Muscle of leg (tissue), 11 donors: ENCODE measurements around the gene ADAM33. TPM values are rescaled to one million over a fixed set of nuclear protein-coding genes. Genes with fewer than 3 reads are reported as not detected.

Experiments
- DNase-seq: peaks from one replicate; pipeline ENCODE4 v3.0.0; 2013
- H3K27ac ChIP-seq: one replicate; pipeline ENCODE4 v1.5.1; 2013; ENCODE audit warnings: mild to moderate bottlenecking, low read length, control low read depth
- H3K27me3 ChIP-seq: one replicate; pipeline ENCODE4 v1.6.1; 2013; ENCODE audit warnings: low read length; ENCODE audit not compliant: control insufficient read depth, insufficient read depth
- H3K36me3 ChIP-seq: one replicate; pipeline ENCODE4 v1.6.1; 2013; ENCODE audit warnings: low read length; ENCODE audit not compliant: control insufficient read depth, insufficient read depth
- H3K4me1 ChIP-seq: one replicate; pipeline ENCODE4 v1.6.1; 2013; ENCODE audit warnings: low read length; ENCODE audit not compliant: control insufficient read depth, insufficient read depth
- H3K4me3 ChIP-seq: one replicate; pipeline ENCODE4 v1.5.1; 2013; ENCODE audit warnings: low read length, control low read depth
- H3K9me3 ChIP-seq: replicated peaks from 2 replicates; pipeline ENCODE4 v1.6.1; 2013; ENCODE audit warnings: low read depth, low read length; ENCODE audit not compliant: control insufficient read depth
- WGBS: methylation state at CpG from one replicate; pipeline ENCODE4 v1.1.5; 2013; ENCODE audit warnings: missing lambda C conversion rate; ENCODE audit not compliant: insufficient coverage; 5-methylcytosine and 5-hydroxymethylcytosine counted together
- polyA plus RNA-seq, 8 donors: library from polyadenylated mRNA; unstranded; fragments of 120-200 nt; gene quantifications; one replicate each; pipeline versions ENCODE4 v1.2.1 to v1.2.3, GENCODE V29; 2013; ENCODE audit warnings: inconsistent platforms in 1 of 8, low replicate concordance in 1 of 8; ENCODE audit not compliant: insufficient read length in 8 of 8, insufficient read depth in 1 of 8
- total RNA-seq: library from RNA; stranded (reverse); fragments of 120-200 nt; gene quantifications from one replicate; pipeline ENCODE4 v1.2.4, GENCODE V29; 2013

The ADAM33 gene
- total and polyA plus RNA-seq, 9 donors, result 26.1 to 78.3 (median 52.8) TPM

DNA sequence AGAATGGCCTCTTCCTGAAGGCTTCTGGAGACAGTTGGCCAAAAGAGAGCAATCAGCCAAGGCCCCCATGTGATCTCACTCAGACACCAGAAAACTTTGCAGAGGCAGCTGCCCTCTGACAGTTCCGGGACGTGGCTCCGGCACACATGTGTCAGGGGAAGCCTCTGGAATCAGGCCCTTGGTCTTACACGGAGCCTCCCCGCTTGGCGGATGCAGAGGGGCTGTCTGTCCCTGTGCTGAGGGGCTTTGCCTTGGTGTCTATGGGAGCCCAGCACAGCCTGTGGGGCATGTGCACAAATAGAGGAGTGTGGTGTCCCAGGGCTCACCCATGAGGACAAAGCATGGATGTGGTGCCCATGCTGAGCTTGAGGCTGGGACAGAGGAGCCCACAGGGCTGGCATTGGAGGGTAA, 16.8 kb upstream of the ADAM33 start:
- DNase-seq, result peak; percentile 84
- no peaks in the 10 kb centered on the region for H3K9me3 ChIP-seq
- peak overlapping the region; percentile 91 for H3K27ac ChIP-seq
- H3K4me3 ChIP-seq, result no peak overlapping the region
- peaks cover 37% of the 10 kb centered on the region for H3K4me1 ChIP-seq
- H3K36me3 ChIP-seq, result peaks cover 1% of the 10 kb centered on the region
- H3K27me3 ChIP-seq, result no peaks in the 10 kb centered on the region
- WGBS, result 6% methylated on average over 3 of the region's 6 CpGs

- Histone ChIP-seq H3K9me3 (no peaks in the 10 kb centered on the region), H3K4me3 (no peak overlapping the region), H3K27me3 (no peaks in the 10 kb centered on the region), H3K4me1 (peaks cover 33% of the 10 kb centered on the region), H3K27ac (peak overlapping the region; percentile 91), H3K36me3 (peaks cover 3% of the 10 kb centered on the region)
- 55% methylated on average over 11 of the region's 18 CpGs for WGBS
- DNase-seq, result peak; percentile 59
These were observed 15.9 kb upstream of the ADAM33 start for GRCh38 chr20:3697588-3698305.

DNA sequence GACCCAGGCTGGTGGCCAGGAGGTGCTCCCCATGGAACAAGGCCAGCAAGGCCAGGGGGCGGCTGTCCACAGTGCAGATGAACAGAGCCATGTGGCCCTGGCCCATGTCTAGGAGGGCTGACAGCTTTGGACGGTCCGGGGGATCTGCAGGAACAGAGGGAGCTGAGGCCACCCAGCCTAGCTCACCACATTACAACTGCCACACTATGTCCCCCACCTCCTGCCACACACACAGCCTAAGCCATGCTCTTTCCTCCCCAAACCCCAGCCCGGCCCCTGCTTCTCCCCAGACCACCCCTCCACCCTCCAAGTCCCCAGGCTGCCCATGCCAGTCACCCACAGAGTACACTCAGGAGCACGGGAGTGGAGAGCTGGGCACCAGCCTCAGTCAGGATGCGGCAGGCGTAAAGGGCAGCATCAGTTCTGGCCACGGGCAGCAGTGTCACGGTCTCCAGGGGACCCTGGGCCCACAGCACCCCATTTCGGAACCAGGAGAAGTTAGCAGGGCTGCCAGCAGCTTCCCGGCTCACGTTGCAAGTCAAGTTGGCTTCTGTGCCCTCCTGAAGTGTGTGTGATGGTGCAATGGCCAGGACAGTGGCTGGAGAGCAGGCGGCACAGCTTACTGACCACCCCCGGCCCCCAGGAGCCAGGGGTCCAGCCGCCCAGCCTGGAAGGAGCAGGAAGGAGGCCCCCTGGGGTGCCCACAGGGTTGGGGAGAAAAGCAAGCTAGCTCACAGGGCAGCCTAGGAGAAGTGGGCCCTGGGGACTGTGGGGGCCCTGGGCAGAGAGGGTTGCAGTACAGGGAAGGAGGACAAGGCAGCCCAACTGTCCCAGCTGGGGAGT, 15.2 kb upstream of the ADAM33 start:
- peaks cover 33% of the 10 kb centered on the region for H3K4me1 ChIP-seq
- peak; percentile 3 for DNase-seq
- H3K36me3 ChIP-seq, result peaks cover 3% of the 10 kb centered on the region
- no peaks in the 10 kb centered on the region for H3K27me3 ChIP-seq
- H3K9me3 ChIP-seq, result no peaks in the 10 kb centered on the region
- H3K27ac ChIP-seq, result peak overlapping the region; percentile 91
- H3K4me3 ChIP-seq, result no peak overlapping the region
- 78% methylated on average over 12 of the region's 15 CpGs for WGBS

- no peak for DNase-seq
- WGBS, result no CpG with 5 or more reads among the region's 1 CpG
- H3K4me1 ChIP-seq, result peaks cover 33% of the 10 kb centered on the region
- no peak overlapping the region for H3K4me3 ChIP-seq
- no peaks in the 10 kb centered on the region for H3K9me3 ChIP-seq
- H3K27me3 ChIP-seq, result no peaks in the 10 kb centered on the region
- no peak overlapping the region for H3K27ac ChIP-seq
- peaks cover 3% of the 10 kb centered on the region for H3K36me3 ChIP-seq
These were observed 14.4 kb upstream of the ADAM33 start for GRCh38 chr20:3696200-3696599.

GRCh38 chr20:3694864-3695263, 13.1 kb upstream of the ADAM33 start:
- 100% methylated on average over 2 of the region's 5 CpGs for WGBS
- Histone ChIP-seq H3K4me3 (no peak overlapping the region), H3K27me3 (no peaks in the 10 kb centered on the region), H3K4me1 (peaks cover 36% of the 10 kb centered on the region), H3K36me3 (peaks cover 3% of the 10 kb centered on the region), H3K27ac (no peak overlapping the region), H3K9me3 (no peaks in the 10 kb centered on the region)
- DNase-seq, result no peak

- Histone ChIP-seq H3K27ac (no peak overlapping the region), H3K36me3 (peaks cover 3% of the 10 kb centered on the region), H3K4me1 (peaks cover 38% of the 10 kb centered on the region), H3K27me3 (no peaks in the 10 kb centered on the region), H3K4me3 (no peak overlapping the region), H3K9me3 (no peaks in the 10 kb centered on the region)
- DNase-seq, result no peak
- 88% methylated on average over 12 of the region's 13 CpGs for WGBS
These were observed 11.6 kb upstream of the ADAM33 start for GRCh38 chr20:3693376-3693775.

- 86% methylated on average over 23 of the region's 23 CpGs for WGBS
These were observed 11.0 kb upstream of the ADAM33 start for GRCh38 chr20:3692706-3693294.

GRCh38 chr20:3691897-3692296, 10.1 kb upstream of the ADAM33 start:
- WGBS, result 82% methylated on average over 9 of the region's 9 CpGs
- Histone ChIP-seq H3K27me3 (no peaks in the 10 kb centered on the region), H3K36me3 (peaks cover 3% of the 10 kb centered on the region), H3K27ac (no peak overlapping the region), H3K9me3 (no peaks in the 10 kb centered on the region), H3K4me3 (no peak overlapping the region), H3K4me1 (peaks cover 38% of the 10 kb centered on the region)
- DNase-seq, result no peak

More at GRCh38 chr20:3692706-3693294, 11.0 kb upstream of the ADAM33 start:
- peaks cover 3% of the 10 kb centered on the region for H3K36me3 ChIP-seq
- no peak overlapping the region for H3K27ac ChIP-seq
- H3K4me1 ChIP-seq, result peaks cover 38% of the 10 kb centered on the region
- no peak for DNase-seq
- no peaks in the 10 kb centered on the region for H3K9me3 ChIP-seq
- H3K27me3 ChIP-seq, result no peaks in the 10 kb centered on the region
- H3K4me3 ChIP-seq, result no peak overlapping the region

DNA sequence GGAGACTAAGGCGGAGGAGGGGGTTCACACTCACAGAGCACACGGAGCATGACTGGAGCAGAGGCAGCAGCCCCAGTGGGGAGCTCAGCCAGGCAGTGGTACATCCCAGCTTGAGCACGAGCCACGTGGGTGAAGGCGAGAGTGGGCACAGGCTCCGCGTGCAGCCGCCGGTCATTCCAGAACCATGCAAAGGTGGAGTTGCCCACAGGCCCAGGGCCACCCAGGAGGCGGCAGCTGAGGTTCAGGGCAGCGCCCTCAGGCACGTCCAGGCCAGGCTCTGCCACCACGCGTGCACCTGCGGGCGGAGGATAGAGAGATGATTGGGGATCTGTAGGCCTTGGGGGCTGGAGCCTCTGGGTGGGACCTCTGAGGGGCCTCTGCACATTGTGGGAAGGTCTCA, 9.5 kb upstream of the ADAM33 start:
- H3K4me3 ChIP-seq, result no peak overlapping the region

DNA sequence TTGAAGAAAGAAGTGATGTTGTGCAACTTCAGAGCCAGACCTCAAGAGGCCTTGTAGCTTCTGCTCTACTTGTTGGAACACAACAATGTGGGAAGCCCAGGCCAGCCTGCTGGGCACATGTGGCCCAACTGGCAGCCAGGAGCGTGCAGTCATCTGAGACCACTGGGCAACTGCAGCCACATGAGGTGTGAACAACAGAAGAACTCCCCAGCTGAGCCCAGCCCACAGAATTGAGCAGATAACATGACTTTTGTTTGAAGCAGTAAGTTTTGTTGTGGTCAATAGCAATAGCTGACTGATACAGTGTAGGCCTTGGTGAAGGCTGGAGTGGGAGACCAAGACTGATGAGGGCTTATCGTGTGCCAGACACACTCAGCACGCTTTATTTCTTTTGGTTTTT, 8.6 kb upstream of the ADAM33 start:
- Histone ChIP-seq H3K36me3 (peaks cover 3% of the 10 kb centered on the region), H3K4me1 (peaks cover 47% of the 10 kb centered on the region), H3K4me3 (no peak overlapping the region), H3K9me3 (no peaks in the 10 kb centered on the region), H3K27ac (no peak overlapping the region), H3K27me3 (no peaks in the 10 kb centered on the region)
- WGBS, result 100% methylated on average over 1 of the region's 3 CpGs
- DNase-seq, result no peak

More for the DNA sequence above, 9.5 kb upstream of the ADAM33 start:
- H3K9me3 ChIP-seq, result no peaks in the 10 kb centered on the region
- WGBS, result 90% methylated on average over 16 of the region's 16 CpGs
- no peak overlapping the region for H3K27ac ChIP-seq
- no peaks in the 10 kb centered on the region for H3K27me3 ChIP-seq
- peaks cover 3% of the 10 kb centered on the region for H3K36me3 ChIP-seq
- H3K4me1 ChIP-seq, result peaks cover 38% of the 10 kb centered on the region
- DNase-seq, result no peak
